HG03045 (cell line): ENCODE results near the gene TUBB6.

Source experiments
- ATAC-seq: cut with Tn5 transposase; IDR thresholded peaks from one replicate; pipeline ENCODE4 v1.9.1; 2021; ENCODE audit warnings: mild to moderate bottlenecking, moderate library complexity; ENCODE audit not compliant: unreplicated experiment

The TUBB6 gene

DNA sequence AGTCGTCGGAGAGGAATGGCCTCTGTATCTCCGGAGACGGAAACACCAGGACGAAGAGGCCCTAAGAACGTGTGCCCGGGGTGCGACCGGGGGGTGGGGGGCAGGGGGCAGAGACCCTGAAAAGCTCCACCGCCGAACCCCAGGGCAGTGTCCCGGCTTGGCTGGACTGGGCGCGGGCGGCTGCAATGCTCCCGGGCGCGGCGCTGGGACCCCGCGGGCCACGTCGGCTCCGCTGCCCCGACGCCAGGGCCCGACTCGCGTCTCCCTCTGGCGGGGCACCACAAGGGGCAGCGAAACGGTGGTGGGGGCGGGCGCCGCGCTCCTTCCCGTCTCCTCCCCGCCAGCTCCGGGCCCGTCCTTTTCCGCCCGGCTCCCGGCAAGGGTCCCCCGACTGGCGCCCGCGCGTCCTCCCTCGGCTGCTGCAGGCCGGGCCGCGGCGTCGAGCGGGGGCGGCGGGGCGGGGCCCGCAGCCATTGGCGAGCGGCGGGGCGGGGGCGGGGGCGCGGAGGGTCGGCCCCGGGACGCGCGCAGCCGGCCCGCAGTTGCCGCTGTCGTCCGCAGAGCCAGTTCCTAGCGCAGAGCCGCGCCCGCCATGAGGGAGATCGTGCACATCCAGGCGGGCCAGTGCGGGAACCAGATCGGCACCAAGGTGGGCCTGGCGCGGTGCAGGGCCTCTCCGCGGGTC is at the start of gene TUBB6:
TUBB6 (plus strand) TSS at position 541 of the 685 bp plus-strand sequence; CDS start at position 593, 52 bp downstream.
- ATAC-seq, result peak; percentile 62

DNA sequence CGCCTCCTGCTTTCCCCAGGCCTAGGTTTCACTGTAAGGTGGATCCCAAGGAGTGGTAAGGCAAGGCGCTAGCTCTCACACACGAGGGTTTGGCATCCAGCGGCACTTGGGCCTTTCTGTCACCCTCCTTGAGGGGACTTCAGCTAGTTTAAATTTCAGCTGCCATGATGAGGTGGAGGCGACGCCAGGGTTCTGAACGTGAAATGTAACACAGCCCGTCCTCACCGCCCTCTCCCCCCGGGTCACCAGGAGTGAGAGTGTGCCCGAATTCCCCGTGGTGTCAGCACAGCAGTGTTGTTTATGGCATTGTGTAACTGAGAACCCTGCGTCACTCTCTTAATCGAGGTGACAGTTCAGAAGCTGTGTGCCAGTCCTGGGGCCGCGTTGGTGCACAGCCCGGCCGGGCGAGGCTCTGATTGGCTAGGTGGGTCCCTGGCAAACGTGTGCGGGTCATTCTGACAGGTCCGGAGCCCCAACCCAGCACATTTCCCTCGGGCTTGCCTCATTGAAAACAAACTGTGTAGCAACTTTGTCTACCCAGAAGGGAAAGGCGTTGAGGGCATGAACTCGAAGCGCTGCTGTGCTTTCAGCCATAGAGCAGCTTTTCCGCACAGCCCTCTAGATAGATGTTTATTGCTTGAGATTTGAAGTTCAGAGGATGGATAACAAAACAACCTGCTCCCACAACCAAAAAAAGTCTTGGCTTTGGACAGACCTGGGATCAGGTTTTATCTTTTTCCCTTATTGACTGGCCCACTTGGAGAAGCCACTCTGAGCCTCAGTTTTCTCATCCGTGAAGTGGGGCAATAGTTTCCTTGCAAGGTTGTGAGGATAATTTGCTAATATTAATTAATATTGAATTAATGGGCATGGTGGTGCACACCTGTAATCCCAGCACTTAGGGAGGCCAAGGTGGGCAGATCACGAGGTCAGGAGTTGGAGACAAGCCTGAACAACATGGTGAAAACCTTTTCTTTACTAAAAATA is 49.0 kb upstream of the TUBB6 start:
- ATAC-seq, result no peak

DNA sequence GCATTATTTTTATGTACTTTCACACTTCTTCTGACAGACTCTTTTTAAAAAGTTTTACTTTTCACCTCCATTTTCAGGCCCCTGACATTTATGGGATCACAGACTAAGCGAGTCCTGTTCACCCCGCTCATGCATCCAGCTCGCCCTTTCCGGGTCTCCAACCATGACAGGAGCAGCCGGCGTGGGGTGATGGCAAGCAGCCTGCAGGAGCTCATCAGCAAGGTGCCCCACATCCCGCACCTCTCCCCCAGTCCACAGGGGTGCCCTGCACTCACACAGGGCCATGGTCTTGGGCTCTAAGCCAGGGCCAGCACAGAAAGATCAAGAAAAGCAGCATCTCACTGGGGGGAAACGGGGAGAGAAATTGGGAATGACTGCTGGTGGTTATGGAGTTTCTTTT is 45.3 kb upstream of the TUBB6 start:
- no peak for ATAC-seq

DNA sequence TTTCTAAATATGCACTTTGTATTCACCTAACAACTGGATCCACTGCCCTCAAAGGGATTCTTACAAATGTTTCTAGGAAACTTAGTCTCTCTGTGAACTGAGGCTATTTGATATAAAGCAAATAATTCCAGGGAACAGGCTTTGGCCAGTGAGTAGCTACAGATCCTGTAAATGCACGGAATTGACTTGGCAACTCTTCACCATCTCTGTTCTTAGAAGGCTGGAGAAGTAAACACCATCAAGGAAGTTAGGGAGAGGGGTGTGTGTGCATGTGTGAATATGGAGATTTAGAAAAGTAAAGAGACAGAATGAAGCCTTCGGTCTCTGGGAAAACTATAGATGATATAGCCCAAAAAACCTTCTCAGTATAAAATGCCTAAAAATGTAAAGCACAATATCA is 43.2 kb upstream of the TUBB6 start:
- no peak for ATAC-seq

DNA sequence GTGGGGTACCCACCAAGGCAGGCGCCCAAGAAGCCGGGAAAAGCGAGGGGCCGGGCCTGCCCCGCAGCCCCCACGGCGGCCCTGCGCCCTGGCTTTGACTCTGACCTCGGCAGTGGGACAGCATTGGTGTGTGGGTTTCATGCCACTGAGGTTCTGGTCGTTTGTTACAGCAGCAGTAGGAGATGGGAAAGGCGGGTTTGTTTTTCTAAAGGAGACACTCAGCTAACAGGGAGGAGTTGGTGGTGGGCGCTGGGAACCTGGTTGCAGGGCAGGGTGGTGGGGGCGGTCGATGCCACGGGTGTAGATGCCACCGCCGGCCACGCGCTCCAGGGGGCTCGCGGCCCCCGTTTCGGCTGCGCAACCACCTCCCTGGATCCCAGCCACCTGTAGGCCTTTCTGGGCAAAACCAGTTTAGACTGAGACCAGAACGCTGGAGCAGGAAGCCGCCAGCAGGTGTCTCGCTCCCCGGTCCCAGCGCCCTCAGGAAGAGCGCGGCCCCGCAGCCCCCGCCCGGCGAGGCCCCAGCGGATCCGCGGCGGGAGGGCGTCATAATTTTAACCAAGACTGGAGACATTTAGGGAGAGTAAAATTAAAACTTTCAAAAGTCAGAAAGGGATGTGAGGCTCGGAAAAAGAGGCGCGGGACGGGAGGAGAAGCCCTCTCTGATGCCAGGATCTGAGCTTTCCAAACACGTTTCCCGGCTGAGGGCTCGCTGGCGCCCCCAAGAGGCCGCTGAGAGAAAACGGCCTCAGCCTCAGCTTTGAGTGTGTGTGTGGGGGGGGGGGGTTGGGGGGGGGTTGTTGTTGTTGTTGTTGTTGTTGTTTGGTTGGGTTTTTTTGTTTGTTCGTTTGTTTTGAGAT is 36.4 kb upstream of the TUBB6 start:
- peak; percentile 80 for ATAC-seq

DNA sequence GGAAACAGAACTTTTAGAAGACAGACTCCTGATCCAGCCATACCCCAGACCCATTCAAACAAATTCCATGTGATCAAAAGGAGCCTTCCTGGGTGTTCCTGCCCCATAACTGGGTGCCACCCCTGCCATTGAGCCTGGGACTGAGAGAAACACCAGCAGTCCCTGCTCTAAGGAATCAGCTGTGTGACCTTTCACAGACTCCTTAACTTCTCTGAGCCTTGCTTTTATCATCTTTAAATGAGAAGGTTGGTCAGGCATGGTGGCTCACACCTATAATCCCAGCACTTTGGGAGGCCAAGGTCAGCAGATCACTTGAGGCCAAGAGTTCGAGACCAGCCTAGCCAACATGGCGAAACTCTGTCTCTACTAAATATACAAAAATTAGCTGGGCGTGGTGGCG is 33.2 kb upstream of the TUBB6 start:
- no peak for ATAC-seq

DNA sequence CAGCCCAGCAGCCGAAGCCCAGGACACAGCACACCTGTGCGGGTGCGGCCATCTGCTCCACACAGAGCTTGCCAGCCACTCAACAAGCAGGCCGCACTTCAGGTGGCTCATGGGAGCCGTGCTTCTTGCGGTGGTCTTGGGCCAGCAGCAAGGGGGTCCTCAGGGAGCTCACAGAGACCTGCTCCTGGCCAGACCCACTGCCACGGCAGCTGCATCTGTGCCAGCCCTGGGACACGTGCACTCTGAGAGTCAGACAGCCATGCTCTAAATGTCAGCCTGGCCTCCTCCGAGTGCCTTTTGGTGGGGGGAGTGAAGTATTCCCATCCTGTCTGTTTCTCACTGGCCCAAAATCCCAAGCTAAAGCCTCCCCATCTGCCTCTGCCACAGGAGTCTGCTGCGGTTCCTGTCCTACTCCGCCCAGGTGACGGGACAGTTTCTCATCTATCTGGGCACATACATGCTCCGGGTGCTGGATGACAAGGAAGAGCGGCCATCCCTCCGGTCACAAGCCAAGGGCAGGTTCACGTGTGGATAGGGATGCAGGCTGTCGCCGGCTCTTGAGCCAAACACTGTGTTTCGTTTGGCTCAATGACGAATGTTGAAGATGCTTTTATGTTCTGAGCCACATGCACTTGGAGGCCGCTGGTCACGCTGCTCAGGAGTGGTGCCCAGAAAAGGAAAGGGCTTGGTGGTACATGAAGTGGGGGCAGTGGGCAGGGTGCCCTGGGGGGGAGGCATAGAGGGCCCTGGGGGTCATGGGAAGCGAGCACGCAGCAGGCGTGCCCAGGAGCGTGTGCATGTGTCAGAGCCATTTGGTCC is 31.1 kb upstream of the TUBB6 start:
- no peak for ATAC-seq

DNA sequence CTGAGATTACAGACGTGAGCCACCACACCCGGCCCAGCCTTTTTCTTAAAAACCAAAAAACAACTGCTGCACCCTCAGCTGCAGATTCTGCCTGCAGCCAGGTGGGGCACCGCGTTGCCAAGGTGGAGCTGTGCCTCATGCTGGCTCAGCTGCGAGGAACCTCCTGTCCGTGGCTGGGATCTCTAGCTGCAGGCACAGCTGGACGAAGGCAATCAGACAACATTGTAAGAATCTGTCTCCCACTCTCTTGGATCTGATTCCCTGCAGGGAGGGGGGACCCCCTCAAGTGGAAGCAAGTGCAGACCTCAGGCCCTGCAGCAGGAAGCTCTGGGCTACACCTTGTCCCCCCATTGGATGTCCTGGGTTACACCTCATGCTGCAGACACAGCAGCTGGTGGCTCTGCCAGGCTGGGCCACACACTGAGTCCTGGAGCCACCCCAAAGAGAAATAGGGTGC is 29.8 kb upstream of the TUBB6 start:
- no peak for ATAC-seq

DNA sequence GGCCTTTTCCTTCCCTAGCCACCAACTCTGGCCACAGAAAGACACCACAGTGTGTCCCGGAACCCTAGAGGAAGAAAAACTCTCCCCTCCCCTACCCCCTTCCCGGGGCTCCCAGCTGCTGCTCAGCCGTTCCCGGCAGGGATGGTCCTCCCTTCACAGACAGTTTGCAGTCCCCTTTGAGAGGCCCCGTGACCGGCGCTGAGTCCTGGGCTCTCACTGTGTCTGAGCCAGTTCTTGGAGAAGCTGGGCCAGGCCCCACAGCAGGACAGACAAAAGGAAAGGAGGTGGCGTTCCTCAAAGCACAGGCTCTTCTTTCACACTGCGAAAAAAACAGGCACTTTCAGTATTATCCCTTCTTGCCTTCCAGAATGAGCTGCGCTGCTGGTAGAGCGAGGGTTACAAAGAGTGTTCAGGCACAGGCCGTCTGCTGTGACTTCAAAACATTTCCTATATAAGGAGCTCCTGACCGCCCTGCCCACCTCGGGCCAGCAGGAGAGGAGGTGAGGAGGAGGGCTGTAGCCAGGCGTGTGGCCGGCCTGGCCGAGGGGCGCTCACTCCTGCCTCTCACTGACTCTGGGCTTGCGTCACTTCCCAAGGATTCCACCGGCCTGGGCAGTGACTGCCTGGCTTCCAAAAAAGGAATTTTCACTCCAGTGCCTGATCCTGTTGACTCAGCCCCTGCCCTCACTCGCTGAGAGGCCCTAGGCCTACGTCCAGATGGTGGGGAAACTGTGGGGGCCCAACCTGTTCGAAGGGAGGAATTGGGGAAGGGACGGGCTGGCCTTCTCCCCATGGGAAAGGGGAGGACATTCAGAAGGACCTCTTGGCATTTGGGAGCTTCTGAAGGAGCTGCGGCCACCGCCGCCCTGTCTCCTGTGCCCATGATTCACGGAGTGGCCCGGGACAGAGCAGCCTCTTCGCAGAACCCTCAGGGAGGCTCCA is 29.0 kb upstream of the TUBB6 start:
- ATAC-seq, result no peak

DNA sequence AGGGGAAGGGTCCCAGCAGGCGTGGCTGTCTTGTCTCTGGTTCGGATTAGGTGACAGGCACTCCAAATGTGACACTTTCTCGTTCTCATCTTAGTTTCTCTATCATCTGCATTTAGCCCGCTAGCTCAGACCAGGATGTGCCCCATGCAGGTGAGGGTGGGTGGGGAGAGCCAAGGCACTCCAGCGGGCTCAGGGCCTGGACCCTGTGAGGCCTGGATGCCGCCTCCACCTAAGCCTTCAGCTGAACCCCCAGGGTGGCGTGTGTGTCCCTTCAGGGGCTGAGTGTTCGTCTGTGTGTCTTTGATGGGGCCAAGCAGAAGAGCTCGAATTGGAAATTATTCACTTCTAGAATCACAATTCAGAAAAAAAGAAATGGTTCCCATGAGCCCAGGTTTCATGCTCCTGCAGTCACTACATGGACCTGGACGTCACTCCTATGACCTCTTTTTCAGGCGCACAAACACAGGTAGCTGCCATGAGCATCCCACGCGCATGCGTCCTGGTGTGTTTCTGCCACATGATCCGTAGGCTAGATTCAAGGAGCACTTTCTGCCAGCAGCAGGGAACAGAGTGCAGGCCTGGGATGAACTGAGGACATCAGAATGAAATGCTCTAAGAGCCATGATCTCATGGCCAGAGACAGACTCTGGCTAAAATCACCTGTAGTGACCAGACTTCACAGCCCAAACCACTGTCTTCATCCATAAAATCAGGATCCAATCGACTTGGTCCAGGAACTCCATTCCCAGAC is 28.1 kb upstream of the TUBB6 start:
- ATAC-seq, result no peak

DNA sequence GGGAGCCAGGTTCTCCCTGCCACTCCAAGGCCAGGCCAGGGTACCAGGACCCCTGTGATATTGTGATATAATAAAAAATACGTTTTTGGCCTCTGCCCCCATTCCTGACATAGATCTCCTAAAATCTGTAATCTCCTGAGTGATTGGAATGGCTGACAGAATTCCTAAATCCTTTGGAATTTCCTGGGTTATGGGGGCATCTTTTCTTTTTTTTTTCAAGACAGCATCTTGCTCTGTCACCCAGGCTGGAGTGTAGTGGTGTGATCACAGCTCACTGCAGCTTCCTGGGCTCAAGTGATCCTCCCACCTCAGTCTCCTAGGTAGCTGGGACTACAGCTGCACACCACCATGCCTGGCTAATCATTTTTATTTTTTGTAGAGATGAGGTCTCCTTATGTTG is 26.2 kb upstream of the TUBB6 start:
- ATAC-seq, result no peak

DNA sequence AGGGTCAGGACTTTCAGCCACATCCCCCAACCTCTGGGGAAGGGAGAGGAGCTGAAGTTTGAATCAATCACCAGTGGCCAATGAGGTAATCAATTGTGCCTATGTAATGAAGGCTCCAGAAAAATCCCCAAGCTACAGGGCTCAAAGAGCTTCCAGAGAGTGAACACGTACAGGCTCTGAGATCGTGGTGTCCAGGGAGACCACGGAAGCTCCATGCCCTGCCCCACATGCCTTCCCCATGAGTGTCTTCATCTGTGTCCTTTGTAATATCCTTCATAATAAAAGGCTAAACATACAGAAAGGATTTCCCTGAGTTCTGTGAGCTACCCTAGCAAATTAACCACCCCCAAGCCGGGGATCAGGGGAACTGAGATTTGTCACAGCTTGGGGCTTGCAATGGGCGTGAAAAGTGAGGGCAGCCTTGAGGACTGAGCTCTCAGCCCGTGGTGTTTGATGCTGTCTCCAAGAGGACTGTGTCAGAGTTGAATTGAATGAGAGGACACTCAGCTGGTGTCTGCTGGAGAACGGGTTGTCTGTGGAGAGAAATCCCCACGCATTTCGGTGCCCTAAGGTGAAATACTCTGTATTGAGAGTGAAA is 25.5 kb upstream of the TUBB6 start:
- ATAC-seq, result no peak

DNA sequence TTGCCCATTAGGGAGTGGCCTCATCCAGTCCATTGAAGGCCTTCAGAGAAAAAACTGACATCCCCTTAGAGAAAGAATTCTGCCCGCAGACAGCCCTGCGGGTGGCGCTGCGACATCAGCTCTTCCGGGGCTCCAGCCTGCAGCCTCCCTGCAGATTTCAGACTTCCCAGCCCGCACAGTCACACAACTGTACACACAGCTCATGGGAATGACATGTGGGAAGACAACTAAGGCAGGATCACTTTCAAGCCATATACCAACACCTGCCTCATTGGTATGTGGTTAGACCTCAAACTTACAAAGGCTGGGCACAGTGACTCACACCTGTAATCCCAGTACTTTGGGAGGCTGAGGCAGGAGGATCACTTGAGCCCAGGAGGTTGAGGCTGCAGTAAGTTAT is 24.8 kb upstream of the TUBB6 start:
- ATAC-seq, result no peak

DNA sequence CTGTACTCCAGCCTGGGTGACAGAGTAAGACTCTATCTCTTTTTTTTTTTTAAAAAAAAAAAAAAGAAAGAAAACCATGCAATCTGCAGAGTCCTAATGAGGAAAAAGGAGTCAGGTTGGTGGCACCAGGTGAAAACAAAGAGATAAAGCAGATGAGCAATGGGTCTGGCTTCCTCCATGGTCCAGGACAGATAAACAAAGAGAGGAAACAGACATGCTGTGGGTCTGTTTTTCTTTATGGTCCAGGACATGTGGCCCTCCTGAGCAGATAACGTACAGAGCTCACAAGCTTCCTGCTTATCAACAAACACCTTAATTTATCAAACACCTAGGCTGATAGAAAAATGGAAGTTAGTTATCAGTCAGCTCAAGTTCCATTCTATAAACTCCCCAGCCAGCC is 24.4 kb upstream of the TUBB6 start:
- ATAC-seq, result no peak

DNA sequence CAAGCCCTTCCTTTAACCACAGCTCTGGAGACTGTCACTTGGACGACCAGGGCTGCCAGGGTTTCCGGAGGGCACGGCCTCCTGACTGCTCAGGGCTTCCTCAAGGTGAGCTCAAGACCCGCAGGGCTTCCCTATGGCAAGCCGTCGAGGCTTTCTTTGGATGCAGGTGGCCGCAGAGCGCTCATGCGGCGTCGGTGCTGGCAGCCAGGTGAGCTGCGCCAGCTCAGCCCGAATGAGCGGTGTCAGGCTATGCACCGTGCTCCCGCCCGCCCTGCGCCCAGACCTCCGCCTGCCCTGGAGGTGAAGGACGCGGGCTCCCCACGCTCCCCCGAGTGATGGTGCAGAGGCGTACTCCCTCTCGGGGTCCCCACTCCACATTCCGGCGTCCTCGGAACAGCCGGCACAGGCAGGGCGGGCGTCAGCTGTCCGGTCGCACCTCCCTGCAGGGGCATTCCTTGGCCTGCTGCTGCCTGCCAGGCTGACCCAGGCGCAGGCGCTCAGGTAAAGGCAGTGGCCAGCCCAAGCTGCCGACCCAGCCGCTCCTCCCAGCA is 20.8 kb upstream of the TUBB6 start:
- no peak for ATAC-seq

DNA sequence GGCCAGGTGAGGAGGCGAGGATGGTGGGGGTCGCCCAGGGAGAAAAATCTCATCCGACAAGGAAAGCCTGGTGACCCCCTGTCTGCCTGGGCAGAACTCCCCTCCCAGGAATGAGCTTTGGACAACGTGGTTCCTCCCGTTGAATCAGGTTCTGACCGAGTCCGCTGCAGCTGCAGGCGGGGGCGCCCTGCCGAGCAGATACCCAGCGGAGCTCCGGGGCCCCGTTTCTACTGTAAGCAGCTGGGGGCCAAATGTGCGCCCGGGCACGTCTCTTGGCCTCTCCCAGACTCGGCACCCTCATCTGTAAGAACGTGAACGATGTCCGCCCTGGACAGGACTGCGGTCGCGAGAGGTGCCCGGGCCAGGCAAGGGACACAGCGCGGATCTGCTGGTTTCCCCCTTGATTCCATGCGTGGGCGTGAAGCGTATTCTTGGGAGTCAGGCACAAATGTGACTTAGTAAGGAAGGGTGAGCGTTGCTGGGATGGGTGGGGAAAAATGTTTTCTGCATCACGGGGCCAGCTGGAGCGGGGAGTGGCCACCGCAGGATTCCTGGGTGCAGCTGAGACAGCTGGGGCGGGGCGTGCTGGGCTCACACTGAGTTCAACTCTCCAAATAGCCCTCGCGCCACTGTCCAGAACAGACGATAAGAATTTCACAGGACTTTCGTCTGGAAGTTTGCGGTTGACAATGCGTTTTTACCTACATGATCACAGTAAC is 20.2 kb upstream of the TUBB6 start:
- ATAC-seq, result no peak

DNA sequence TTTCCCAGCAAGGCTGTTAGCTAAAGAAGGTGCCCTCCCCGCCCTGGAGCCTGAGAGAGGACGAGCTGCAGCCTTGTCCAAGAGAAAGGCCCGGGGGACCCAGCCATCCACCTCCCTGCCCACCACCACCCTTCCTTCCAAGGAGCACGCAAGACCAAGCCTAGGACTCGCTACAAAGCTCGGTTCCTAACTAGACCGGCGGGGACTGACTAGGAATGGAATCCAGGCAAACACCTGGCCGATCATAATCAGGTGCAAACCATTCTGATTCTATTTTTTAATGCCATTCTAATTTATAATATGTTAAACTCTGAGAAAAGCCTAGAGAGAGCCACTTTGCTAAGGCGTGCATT is 19.7 kb upstream of the TUBB6 start:
- no peak for ATAC-seq
